Uterus (tissue), 2 donors: Measurements from ENCODE around the gene SLC25A17.

Source experiments
- POLR2A ChIP-seq, 2 donors: fragments of 450-650 bp; IDR thresholded peaks; one replicate each; pipeline ENCODE4 v1.6.1; 2016; ENCODE audit warnings: antibody characterized with exemption in 2 of 2, mild to moderate bottlenecking in 1 of 2, moderate library complexity in 1 of 2
- TF ChIP-seq, protein P1 (sequence below), 4 experiments: fragments of 200-600 bp in 2 of 4; fragments of 450-650 bp in 2 of 4; sonication (generic) in 2 of 4; IDR thresholded peaks; one replicate each; pipeline ENCODE4 v1.5.1; 2016 to 2019; ENCODE audit warnings: antibody characterized with exemption in 4 of 4, mild to moderate bottlenecking in 2 of 4, moderate library complexity in 1 of 4

DNA sequence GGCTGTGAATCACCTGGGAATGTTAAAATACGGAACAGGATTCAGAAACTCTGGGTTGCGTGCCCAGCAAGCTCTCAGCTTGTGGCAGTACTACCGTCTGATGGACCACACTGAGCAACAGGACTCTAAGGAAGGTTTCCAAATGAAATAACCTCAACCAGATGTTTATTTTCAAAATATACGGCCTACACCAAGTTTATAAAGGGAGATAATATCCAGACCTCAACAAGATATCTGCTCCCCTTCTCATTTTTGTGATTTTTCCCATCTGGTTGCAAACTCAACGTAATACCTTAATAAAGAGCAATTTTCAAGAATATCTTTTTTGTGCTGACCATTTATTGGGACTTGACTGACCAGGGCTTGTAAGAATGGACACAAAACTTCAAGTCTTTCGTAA, 49.4 kb downstream of the SLC25A17 start:
- no peak for TF ChIP-seq POLR2A (IDR thresholded peaks at IDR 0.05)
- TF ChIP-seq, protein P1, sequence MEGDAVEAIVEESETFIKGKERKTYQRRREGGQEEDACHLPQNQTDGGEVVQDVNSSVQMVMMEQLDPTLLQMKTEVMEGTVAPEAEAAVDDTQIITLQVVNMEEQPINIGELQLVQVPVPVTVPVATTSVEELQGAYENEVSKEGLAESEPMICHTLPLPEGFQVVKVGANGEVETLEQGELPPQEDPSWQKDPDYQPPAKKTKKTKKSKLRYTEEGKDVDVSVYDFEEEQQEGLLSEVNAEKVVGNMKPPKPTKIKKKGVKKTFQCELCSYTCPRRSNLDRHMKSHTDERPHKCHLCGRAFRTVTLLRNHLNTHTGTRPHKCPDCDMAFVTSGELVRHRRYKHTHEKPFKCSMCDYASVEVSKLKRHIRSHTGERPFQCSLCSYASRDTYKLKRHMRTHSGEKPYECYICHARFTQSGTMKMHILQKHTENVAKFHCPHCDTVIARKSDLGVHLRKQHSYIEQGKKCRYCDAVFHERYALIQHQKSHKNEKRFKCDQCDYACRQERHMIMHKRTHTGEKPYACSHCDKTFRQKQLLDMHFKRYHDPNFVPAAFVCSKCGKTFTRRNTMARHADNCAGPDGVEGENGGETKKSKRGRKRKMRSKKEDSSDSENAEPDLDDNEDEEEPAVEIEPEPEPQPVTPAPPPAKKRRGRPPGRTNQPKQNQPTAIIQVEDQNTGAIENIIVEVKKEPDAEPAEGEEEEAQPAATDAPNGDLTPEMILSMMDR (IDR thresholded peaks at IDR 0.05), result no peak
